ENCODE data around the gene PCBP3. TPM values are rescaled to one million over a fixed set of nuclear protein-coding genes. Genes with fewer than 3 reads are reported as not detected.

Gene PCBP3
- total RNA-seq, 1 experiment from 2014 or later: not detected

DNA sequence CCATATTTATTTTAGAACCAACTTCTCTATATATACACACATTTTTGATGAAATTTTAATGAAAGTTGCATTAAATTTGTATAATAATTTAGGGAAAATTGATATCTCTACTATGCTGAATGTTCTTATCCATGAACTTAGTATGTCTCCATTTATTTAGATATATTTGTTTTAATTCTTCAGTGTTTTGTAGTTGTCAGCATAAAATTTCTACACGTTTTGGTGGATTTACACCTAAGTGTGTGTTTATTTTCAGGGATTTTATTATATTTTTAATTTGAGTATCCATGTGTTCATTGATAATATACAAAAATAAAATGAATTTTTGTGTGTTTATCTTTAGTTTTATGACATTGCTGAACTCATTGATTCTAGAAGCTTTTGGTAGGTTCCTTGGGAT, 36.7 kb downstream of the PCBP3 start:
- H3K9me3 ChIP-seq (ENCODE audit: insufficient read depth, low read depth): no peaks in the 10 kb centered on the region
- ChIA-PET CTCF (no interaction called here), POLR2A (ENCODE audit: unreplicated experiment) (no interaction called here)
- H2AFZ ChIP-seq: no peak overlapping the region
- H3K27me3 ChIP-seq (ENCODE audit: insufficient read depth, low read depth): peaks cover 60% of the 10 kb centered on the region
- no peak overlapping the region for H3K27ac ChIP-seq
- no peak overlapping the region for H3K4me3 ChIP-seq
- H3F3A ChIP-seq (ENCODE audit: insufficient read depth, low read depth): no peaks in the 10 kb centered on the region
- TF ChIP-seq, protein P1, sequence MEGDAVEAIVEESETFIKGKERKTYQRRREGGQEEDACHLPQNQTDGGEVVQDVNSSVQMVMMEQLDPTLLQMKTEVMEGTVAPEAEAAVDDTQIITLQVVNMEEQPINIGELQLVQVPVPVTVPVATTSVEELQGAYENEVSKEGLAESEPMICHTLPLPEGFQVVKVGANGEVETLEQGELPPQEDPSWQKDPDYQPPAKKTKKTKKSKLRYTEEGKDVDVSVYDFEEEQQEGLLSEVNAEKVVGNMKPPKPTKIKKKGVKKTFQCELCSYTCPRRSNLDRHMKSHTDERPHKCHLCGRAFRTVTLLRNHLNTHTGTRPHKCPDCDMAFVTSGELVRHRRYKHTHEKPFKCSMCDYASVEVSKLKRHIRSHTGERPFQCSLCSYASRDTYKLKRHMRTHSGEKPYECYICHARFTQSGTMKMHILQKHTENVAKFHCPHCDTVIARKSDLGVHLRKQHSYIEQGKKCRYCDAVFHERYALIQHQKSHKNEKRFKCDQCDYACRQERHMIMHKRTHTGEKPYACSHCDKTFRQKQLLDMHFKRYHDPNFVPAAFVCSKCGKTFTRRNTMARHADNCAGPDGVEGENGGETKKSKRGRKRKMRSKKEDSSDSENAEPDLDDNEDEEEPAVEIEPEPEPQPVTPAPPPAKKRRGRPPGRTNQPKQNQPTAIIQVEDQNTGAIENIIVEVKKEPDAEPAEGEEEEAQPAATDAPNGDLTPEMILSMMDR (conservative IDR thresholded peaks at IDR 0.05): no peak
- TF ChIP-seq EZH2 (IDR thresholded peaks at IDR 0.05; ENCODE audit: low read depth): no peak
- no peaks in the 10 kb centered on the region for H3K4me1 ChIP-seq (replicated peaks; ENCODE audit: insufficient read depth)
- H3K36me3 ChIP-seq (ENCODE audit: low read depth): no peaks in the 10 kb centered on the region
- intact Hi-C loops (cut with micrococcal nuclease; ENCODE audit: unreplicated experiment): no loop called here
- no peaks in the 10 kb centered on the region for H3K79me2 ChIP-seq (ENCODE audit: low read depth)
- no peaks in the 10 kb centered on the region for H3K9me2 ChIP-seq (ENCODE audit: insufficient read depth)
- DNase-seq: no peak
- no TSS peak for BruUV-seq (replicated peaks)
- H3K4me2 ChIP-seq: no peak overlapping the region
- H4K20me1 ChIP-seq (ENCODE audit: insufficient read depth): no peaks in the 10 kb centered on the region

DNA sequence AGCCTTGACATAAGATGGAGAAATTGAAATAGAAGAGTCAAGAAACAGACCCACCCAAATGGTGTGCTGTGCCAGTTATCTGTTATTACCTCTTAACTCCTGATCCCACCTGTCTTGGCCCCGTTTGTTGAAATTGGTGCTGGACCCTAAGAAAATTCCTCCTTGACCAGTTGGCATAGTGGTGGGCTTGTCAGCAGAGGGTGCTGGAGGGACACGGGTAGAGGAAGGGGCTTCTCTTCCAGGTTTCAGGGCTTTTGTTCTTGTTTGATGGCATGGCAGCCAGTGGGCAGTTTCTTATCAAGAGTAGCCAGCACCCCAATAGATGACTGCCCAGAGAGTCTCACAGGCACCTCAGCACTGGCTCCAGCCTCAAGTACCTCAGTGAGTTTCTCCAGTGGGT, 51.6 kb downstream of the PCBP3 start:
- H3K9me2 ChIP-seq (ENCODE audit: insufficient read depth): no peaks in the 10 kb centered on the region
- H3K4me3 ChIP-seq: no peak overlapping the region
- DNase-seq: no peak
- no TSS peak for BruUV-seq (replicated peaks)
- no peaks in the 10 kb centered on the region for H3K79me2 ChIP-seq (ENCODE audit: low read depth)
- peaks cover 42% of the 10 kb centered on the region for H3K27me3 ChIP-seq (ENCODE audit: insufficient read depth, low read depth)
- TF ChIP-seq EZH2 (IDR thresholded peaks at IDR 0.05; ENCODE audit: low read depth): no peak
- TF ChIP-seq, protein P1 (conservative IDR thresholded peaks at IDR 0.05): no peak
- H4K20me1 ChIP-seq (ENCODE audit: insufficient read depth): no peaks in the 10 kb centered on the region
- intact Hi-C loops (cut with micrococcal nuclease; ENCODE audit: unreplicated experiment): no loop called here
- no peaks in the 10 kb centered on the region for H3K4me1 ChIP-seq (replicated peaks; ENCODE audit: insufficient read depth)
- POLR2A ChIA-PET (ENCODE audit: unreplicated experiment): no interaction called here
- H3K36me3 ChIP-seq (ENCODE audit: low read depth): no peaks in the 10 kb centered on the region
- no peaks in the 10 kb centered on the region for H3K9me3 ChIP-seq (ENCODE audit: insufficient read depth, low read depth)
- CTCF ChIA-PET: no interaction called here
- no peak overlapping the region for H2AFZ ChIP-seq
- no peak overlapping the region for H3K4me2 ChIP-seq
- H3F3A ChIP-seq (ENCODE audit: insufficient read depth, low read depth): no peaks in the 10 kb centered on the region
- H3K27ac ChIP-seq: no peak overlapping the region

DNA sequence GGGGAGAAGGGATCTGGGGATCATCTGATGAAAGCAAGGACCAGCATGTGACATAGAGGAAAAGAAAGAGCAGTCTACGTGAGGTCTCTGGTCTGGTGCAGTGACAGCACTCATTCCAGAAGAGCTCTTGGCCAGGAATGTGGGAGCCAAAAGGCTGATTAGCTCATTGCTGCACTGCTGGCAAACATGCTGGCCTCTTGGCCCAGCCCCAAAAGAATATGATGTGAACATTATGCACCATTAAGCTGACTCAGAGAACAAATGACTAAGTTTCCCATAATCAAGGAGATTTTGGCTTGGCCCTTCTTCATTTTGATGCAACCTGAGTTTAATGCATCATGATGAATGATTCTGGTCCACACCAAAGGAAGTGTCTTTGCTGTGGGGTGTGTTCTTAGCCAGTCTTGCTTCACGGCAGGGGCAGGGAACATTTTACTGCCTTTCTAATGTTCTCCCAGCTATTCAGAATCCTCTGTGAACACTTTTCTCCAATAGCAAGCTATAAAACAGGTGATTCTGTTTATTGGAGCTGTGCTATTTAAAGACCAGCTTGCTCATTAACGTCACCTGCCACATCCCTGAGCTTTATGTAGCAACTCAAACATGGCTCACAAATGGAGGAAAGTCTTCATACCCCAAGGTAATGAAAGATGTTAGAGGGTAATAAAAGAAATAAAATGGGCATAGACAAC, 55.1 kb downstream of the PCBP3 start:
- DNase-seq: no peak
- Histone ChIP-seq H4K20me1 (ENCODE audit: insufficient read depth) (no peaks in the 10 kb centered on the region), H3K4me1 (replicated peaks; ENCODE audit: insufficient read depth) (no peaks in the 10 kb centered on the region), H3K4me2 (no peak overlapping the region), H3K9me2 (ENCODE audit: insufficient read depth) (no peaks in the 10 kb centered on the region), H3K27ac (no peak overlapping the region), H2AFZ (no peak overlapping the region), H3K9me3 (ENCODE audit: insufficient read depth, low read depth) (no peaks in the 10 kb centered on the region), H3K36me3 (ENCODE audit: low read depth) (no peaks in the 10 kb centered on the region), H3K27me3 (ENCODE audit: insufficient read depth, low read depth) (peaks cover 54% of the 10 kb centered on the region), H3K4me3 (no peak overlapping the region), H3K79me2 (ENCODE audit: low read depth) (no peaks in the 10 kb centered on the region), H3F3A (ENCODE audit: insufficient read depth, low read depth) (no peaks in the 10 kb centered on the region)
- CTCF ChIA-PET: no interaction called here
- TF ChIP-seq, protein P1 (conservative IDR thresholded peaks at IDR 0.05): no peak
- no peak for TF ChIP-seq EZH2 (IDR thresholded peaks at IDR 0.05; ENCODE audit: low read depth)
- POLR2A ChIA-PET (ENCODE audit: unreplicated experiment): no interaction called here
- intact Hi-C loops (cut with micrococcal nuclease; ENCODE audit: unreplicated experiment): no loop called here
- no TSS peak for BruUV-seq (replicated peaks)
